HG02884 (cell line): Measurements from ENCODE around the gene LIPI.
"Not testable (repeated sequence)": the region's sequence is repeated elsewhere in the genome, so short reads cannot be mapped to it uniquely, and the experiment has no call there.

Experiments
- ATAC-seq: cut with Tn5 transposase; IDR thresholded peaks from one replicate; pipeline ENCODE4 v1.9.1; 2021; ENCODE audit warnings: mild to moderate bottlenecking, moderate library complexity; ENCODE audit not compliant: unreplicated experiment

LIPI gene

DNA sequence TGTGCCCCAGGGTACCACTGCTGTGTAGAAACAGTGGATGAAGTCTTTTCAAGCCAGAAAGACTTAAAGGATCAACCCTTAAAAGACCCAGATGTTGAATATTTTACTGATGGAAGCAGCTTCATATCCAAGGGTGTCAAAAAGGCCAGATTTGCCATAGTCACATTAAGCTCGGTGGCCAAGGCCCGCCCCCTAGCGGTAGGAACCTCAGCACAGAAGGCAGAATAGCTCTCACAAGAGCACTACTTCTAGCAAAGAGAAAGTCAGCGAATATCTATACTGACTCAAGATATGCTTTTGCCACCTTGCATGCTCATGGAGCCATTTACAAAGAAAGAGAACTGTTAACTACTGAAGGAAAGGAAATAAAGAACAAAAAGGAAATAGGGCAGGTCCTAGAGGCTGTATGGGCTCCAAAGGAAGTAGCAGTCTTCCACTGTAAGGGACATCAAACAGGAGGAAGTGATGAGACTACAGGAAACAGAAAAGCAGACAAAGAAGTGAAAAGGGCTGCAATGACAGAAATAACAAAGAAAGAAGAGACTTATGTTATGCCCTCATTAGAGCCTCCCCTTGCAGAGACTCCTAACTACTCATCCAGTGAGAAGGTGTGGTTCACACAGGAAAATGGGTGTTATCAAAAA, 90.5 kb downstream of the LIPI start:
- peak; percentile 32 for ATAC-seq

DNA sequence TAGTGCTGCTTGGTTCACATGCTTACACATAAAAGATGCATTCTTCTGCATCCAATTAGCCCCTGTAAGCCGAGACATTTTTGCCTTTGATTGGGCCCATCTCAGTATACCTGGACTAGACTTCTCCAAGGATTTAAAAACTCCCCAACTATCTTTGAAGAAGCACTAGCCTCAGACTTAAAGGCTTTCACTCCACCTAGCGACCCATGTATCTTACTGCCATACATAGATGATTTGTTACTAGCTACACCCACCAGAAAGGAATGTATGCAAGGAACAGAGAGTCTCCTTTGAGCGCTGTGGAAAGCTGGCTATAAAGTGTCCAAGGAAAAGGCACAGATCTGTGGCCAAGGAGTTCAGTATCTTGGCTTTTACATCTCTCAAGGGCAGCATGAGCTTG, 91.7 kb downstream of the LIPI start:
- ATAC-seq: no peak

DNA sequence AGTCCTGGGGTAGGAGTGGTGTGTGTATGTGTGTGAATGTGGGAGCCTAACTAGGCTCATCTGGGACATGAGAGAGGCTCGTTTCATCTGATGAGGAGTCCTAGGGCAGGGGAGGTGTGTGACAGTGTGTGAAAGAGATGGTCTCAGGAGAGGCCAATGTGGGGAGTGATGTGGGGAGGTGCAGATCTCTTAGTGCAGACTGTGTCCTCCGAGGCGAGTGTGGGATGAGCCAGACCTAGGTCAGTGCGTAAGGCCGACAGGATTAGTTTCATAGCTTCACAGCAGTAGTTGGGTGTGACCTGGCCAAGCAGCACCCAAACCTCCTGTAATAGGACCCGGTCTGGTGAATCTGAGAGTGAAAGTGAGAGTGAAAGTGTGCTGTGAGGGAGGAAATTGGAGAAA, 94.7 kb downstream of the LIPI start:
- peak; percentile 92 for ATAC-seq

- ATAC-seq: no peak
Measured at GRCh38 chr21:14115646-14116045, 95.1 kb downstream of the LIPI start.

- ATAC-seq: no peak
Measured at GRCh38 chr21:14114251-14114650, 96.5 kb downstream of the LIPI start.

DNA sequence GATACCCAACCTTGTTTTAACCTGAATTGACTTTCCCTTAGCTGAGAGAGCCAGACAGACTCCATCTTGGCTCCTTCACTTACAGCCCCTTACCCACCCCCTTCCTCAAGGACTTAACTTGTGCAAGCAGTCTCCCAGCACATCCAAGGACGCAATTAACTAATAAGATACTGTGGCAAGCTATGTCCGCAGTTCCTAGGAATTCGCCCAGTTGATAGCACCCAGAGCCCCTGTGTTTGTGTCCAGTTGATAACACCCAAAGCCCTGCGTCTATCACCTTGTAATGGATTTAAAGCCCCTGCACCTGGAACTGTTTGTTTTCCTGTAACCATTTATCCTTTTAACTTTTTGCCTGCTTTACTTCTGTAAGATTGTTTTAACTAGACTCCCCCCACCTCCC, 106.2 kb downstream of the LIPI start:
- not testable (repeated sequence) for ATAC-seq

- ATAC-seq: no peak
Measured at GRCh38 chr21:14099570-14099969, 111.2 kb downstream of the LIPI start.

- no peak for ATAC-seq
Measured at GRCh38 chr21:14097881-14098499, 112.8 kb downstream of the LIPI start.

DNA sequence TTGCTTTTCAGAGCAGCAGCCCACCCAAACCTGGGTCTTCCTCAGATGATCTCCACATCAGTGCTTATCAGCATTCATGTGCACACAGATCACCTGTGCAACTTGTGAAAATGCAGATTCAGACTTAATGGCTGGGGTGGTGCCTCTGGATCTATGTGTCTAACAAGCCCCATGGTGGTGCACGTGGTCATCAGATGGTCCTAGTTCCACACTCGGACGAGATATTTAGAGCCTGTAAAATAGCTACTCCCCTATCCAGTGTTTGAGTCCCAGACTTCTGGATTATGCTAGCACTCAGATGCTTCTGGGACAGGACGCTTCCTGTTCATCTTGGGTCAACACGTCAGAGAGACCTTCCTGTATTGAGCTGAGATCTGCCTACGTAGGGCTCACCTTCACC, 114.2 kb downstream of the LIPI start:
- ATAC-seq: no peak

GRCh38 chr21:14096172-14096571, 114.6 kb downstream of the LIPI start:
- peak; percentile 48 for ATAC-seq

DNA sequence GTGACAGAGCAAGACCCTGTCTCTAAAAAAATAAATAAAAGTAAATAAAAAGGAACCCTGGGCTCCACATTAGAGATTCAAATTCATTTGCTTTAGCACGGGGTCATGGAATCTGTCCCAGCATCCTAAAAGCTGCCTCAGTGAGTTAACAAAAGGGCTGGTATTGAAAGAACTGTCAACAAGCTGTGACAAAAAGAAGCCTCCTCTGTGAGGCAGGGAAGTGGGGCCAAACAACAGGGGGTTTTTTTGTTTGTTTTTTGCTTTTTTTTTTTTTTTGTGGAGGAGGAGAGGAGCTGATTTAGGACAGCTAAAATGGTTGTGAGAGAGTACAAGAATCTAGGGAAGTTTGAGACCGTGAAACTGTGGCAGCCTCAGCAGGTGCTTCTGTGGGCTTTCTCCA, 115.7 kb downstream of the LIPI start:
- no peak for ATAC-seq

DNA sequence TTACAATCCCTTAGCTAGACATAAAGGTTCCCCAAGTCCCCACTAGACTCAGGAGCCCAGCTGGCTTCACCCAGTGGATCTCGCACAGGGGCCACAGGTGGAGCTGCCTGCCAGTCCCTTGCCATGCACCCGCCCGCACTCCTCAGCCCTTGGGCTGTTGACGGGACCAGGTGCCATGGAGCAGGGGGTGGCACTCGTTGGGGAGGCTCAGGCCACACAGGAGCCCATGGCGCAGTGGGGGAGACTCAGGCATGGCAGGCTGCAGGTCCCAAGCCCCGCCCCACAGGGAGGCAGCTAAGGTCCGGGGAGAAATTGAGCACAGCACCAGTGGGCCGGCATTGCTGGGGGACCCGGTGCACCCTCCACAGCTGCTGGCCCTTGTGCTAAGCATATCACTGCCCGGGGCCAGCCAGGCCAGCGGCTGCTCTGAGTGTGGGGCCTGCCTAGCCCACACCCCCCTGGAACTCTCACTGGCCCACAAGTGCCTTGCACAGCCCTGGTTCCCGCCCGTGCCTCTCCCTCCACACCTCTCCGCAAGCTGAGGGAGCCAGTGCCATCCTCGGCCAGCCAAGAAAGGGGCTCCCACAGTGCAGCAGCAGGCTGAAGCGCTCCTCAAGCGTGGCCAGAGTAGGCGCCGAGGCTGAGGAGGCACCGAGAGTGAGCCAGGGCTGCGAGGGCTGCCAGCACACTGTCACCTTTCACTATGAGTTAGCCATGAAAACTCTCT, 117.8 kb downstream of the LIPI start:
- no peak for ATAC-seq

GRCh38 chr21:14090184-14090583, 120.6 kb downstream of the LIPI start:
- ATAC-seq: not testable (repeated sequence)

- no peak for ATAC-seq
Measured at GRCh38 chr21:14088391-14088790, 122.4 kb downstream of the LIPI start.

GRCh38 chr21:14086553-14086952, 124.2 kb downstream of the LIPI start:
- ATAC-seq: peak; percentile 56

DNA sequence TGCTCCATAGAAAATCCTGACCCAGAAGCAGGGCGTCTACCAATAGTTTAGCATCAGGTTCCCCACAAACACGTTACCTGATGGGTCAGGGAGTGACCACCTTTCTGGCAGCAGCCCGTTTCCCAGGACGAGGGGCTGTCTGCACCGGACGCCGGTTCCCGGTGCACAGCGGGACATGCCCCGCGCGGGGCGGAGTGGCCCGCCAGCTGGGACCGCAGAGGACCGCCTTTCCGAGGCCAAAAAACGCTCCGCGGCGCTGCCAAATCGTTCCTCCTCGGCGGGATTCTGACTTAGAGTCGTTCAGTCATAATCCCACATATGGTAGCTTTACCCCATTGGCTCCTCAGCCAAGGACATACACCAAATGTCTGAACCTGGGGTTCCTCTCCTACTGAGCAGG, 126.1 kb downstream of the LIPI start:
- no peak for ATAC-seq

DNA sequence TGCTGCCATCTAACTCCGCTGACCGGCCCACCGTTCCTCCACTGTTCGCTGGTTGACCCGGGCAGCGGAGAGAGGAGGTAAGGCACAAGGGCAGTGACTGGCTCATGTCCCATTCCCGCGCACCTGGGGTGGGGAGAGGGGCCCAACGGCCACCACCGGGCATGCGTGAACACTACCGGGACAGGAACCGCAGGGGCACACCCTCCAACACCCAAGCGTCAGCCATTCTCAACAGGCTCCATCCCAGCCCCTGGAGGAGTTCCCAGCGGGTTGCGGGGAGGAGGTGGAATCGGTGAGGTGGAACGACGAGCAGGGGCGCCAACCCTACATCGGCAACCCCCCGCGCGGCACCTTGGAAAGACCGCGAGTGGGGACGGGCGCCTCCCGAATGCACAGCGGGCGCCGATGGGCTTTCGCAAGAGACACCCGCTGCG, 126.7 kb downstream of the LIPI start:
- ATAC-seq: no peak

GRCh38 chr21:14080764-14081096, 130.0 kb downstream of the LIPI start:
- ATAC-seq: no peak

- no peak for ATAC-seq
Measured at GRCh38 chr21:14080040-14080763, 130.6 kb downstream of the LIPI start.

GRCh38 chr21:14078746-14079375, 131.9 kb downstream of the LIPI start:
- ATAC-seq: no peak

DNA sequence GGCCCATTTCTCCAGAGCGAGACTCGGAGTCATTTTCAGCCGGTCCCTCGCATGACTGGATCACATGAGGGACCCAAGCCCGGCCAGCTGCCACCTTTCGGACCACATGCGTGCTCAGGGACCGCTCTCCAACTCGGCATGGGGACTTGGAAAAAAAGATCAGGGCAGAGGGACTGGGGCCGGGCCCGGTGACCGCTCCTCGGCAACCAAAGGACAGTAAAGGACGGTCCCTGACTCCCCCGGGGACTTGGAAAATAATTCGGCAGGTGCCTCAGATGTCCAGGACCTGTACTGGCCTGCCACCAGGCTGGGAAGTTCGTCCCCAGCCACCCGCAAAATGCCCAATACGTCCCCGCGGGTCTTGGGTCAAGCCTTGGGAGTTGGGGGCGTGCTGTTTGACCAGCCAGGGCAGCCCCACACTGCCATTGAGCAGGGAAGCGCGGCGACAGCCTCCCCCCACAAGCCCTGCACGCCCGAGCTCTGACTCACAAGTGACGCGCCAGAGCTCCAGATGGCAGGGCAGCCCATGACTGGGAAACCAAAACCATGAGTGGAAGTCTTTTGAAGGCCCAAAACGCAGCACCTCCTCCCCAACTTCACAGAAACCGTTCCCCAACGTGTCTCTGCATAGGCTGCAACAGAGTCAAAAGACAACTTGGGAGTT, 134.5 kb downstream of the LIPI start:
- ATAC-seq: no peak
